ENCODE measurements around the gene CDH4. TPM values are rescaled to one million over a fixed set of nuclear protein-coding genes. Genes with fewer than 3 reads are reported as not detected.

The CDH4 gene
- total RNA-seq, 1 experiment from 2014 or later: not detected

- ATAC-seq (no peak), DNase-seq (ENCODE audit: low read depth, low spot score) (no peak)
- no TSS peak for BruUV-seq (replicated peaks)
- in situ Hi-C loops (cut with HindIII; ENCODE audit: low pct_unique_long_range_greater_than_20kb, low sequenced_read_pairs) (no loop called here), intact Hi-C loops (cut with micrococcal nuclease; ENCODE audit: unreplicated experiment) (no loop called here)
- Histone ChIP-seq H3K27ac (ENCODE audit: low read length) (no peak overlapping the region), H3K9me3 (ENCODE audit: control insufficient read depth, insufficient read depth, low read depth, low read length) (no peaks in the 10 kb centered on the region), H3K4me3 (ENCODE audit: low read depth in 2 of 2, low read length in 2 of 2) (no peak overlapping the region), H3K36me3 (ENCODE audit: control insufficient read depth, insufficient read depth, low read length) (no peaks in the 10 kb centered on the region), H3K27me3 (ENCODE audit: control insufficient read depth, insufficient read depth, low read length) (no peaks in the 10 kb centered on the region), H3K4me1 (ENCODE audit: control insufficient read depth, insufficient read depth, low read length) (no peaks in the 10 kb centered on the region)
- ChIA-PET POLR2A (no interaction called here), CTCF (no interaction called here)
- no peak for TF ChIP-seq SIN3A (IDR thresholded peaks at IDR 0.05; ENCODE audit: borderline replicate concordance, insufficient read depth, low read depth, low read length)
- TF ChIP-seq TCF7L2 (IDR thresholded peaks at IDR 0.05; ENCODE audit: low read depth, low read length): no peak
- no peak for TF ChIP-seq REST (IDR thresholded peaks at IDR 0.05; ENCODE audit: insufficient read depth in 1 of 2, low read depth in 2 of 2, low read length in 1 of 2)
- no peak for TF ChIP-seq POLR2AphosphoS5 (IDR thresholded peaks at IDR 0.05; ENCODE audit: low read depth, low read length)
- no peak for TF ChIP-seq CTCF (IDR thresholded peaks at IDR 0.05)
These were observed 346.5 kb downstream of the CDH4 start for GRCh38 chr20:61598586-61598985.

GRCh38 chr20:61599061-61599531 is 347.0 kb downstream of the CDH4 start:
- TF ChIP-seq POLR2AphosphoS5 (IDR thresholded peaks at IDR 0.05; ENCODE audit: low read depth, low read length): no peak
- ATAC-seq (no peak), DNase-seq (ENCODE audit: low read depth, low spot score) (no peak)
- Histone ChIP-seq H3K36me3 (ENCODE audit: control insufficient read depth, insufficient read depth, low read length) (no peaks in the 10 kb centered on the region), H3K4me3 (ENCODE audit: low read depth in 2 of 2, low read length in 2 of 2) (no peak overlapping the region), H3K27me3 (ENCODE audit: control insufficient read depth, insufficient read depth, low read length) (no peaks in the 10 kb centered on the region), H3K4me1 (ENCODE audit: control insufficient read depth, insufficient read depth, low read length) (no peaks in the 10 kb centered on the region), H3K27ac (ENCODE audit: low read length) (no peak overlapping the region), H3K9me3 (ENCODE audit: control insufficient read depth, insufficient read depth, low read depth, low read length) (no peaks in the 10 kb centered on the region)
- intact Hi-C loops (cut with micrococcal nuclease; ENCODE audit: unreplicated experiment): no loop called here
- ChIA-PET POLR2A (no interaction called here), CTCF (no interaction called here)
- no TSS peak for BruUV-seq (replicated peaks)
- in situ Hi-C loops (cut with HindIII; ENCODE audit: low pct_unique_long_range_greater_than_20kb, low sequenced_read_pairs): no loop called here

- no peaks in the 10 kb centered on the region for H3K27me3 ChIP-seq (ENCODE audit: control insufficient read depth, insufficient read depth, low read length)
- no peaks in the 10 kb centered on the region for H3K9me3 ChIP-seq (ENCODE audit: control insufficient read depth, insufficient read depth, low read depth, low read length)
These were observed 347.5 kb downstream of the CDH4 start for GRCh38 chr20:61599541-61599992.

More at GRCh38 chr20:61599541-61599992, 347.5 kb downstream of the CDH4 start:
- intact Hi-C loops (cut with micrococcal nuclease; ENCODE audit: unreplicated experiment) (no loop called here), in situ Hi-C loops (cut with HindIII; ENCODE audit: low pct_unique_long_range_greater_than_20kb, low sequenced_read_pairs) (no loop called here)
- TF ChIP-seq SIN3A (IDR thresholded peaks at IDR 0.05; ENCODE audit: borderline replicate concordance, insufficient read depth, low read depth, low read length) (no peak), REST (IDR thresholded peaks at IDR 0.05; ENCODE audit: insufficient read depth in 1 of 2, low read depth in 2 of 2, low read length in 1 of 2) (no peak), CTCF (IDR thresholded peaks at IDR 0.05) (no peak), TCF7L2 (IDR thresholded peaks at IDR 0.05; ENCODE audit: low read depth, low read length) (no peak), POLR2AphosphoS5 (IDR thresholded peaks at IDR 0.05; ENCODE audit: low read depth, low read length) (no peak)
- POLR2A ChIA-PET: no interaction called here
- H3K27ac ChIP-seq (ENCODE audit: low read length): no peak overlapping the region
- ATAC-seq: no peak
- BruUV-seq (replicated peaks): no TSS peak
- no peaks in the 10 kb centered on the region for H3K4me1 ChIP-seq (ENCODE audit: control insufficient read depth, insufficient read depth, low read length)
- DNase-seq (ENCODE audit: low read depth, low spot score): no peak
- H3K4me3 ChIP-seq (ENCODE audit: low read depth in 2 of 2, low read length in 2 of 2): no peak overlapping the region
- CTCF ChIA-PET: no interaction called here
- no peaks in the 10 kb centered on the region for H3K36me3 ChIP-seq (ENCODE audit: control insufficient read depth, insufficient read depth, low read length)
